ENCODE results near the gene FOXO1.

Gene FOXO1

DNA sequence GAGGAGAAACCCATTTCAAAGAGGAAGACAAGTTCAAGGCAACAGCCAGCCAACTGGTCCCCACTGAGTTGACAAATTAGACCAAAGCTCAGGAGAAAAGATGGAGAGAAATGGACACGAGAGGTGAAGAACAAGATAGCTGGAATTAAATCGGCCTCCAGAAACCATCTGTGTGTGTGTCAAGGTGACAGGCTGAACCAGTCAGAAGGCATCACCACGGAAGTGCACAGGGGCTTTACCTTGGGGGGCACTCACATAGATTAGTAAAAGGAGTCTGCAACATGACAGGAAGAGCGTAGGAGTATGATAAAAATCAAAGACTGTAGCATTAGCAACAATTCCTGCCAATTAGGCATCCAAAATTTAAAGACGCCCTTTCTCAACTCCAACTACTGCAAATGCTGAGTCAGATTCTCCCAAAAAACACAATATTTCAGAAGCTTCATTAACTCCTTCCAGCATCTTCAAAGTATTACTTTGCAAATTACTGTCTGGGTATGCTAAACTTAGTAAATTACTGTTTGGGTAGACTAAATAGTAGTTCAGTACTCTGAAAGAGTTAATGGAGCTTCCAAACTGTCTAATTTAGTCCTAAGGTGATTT is 66.2 kb downstream of the FOXO1 start:
- DNase-seq = no peak

DNA sequence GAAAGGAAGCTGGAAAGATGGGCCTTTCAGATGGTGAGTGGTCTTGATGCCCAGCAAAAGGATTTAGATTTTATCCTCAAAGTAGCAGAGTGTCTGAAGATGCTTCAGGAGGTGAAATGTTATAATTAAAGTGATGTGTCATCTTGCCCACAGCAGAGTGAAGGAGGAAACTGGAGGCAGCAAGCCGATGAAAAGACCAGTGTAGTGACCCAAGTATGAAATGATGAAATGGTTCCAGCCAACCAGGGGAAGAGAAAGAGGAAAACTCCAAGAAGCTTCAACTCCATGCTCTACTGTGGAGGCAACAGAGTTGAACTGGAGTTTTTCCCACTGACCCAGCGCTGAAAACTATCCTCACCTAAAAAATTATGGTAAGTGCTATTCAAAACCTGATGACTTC is 66.7 kb downstream of the FOXO1 start:
- DNase-seq = no peak

- DNase-seq = no peak
These were observed 67.3 kb downstream of the FOXO1 start for GRCh38 chr13:40599124-40599523.

DNA sequence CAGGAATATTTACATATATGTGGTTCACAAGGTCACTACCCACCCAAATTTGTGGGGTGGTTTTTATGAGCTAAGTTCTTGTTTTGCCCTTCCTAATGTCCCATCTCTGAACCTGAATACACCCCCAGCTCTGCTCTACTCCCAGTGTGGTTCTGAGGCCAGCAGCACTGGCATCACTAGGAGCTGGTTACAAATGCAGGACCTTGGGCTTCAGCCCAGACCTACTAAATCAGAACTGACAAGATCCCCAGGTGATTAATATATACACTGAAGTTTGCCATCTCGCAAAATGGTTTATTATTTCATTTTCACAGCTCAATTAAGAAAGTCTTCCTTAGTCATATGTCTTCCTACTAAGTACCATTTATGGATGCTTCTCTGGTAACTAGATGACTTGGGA is 67.9 kb downstream of the FOXO1 start:
- DNase-seq = no peak

DNA sequence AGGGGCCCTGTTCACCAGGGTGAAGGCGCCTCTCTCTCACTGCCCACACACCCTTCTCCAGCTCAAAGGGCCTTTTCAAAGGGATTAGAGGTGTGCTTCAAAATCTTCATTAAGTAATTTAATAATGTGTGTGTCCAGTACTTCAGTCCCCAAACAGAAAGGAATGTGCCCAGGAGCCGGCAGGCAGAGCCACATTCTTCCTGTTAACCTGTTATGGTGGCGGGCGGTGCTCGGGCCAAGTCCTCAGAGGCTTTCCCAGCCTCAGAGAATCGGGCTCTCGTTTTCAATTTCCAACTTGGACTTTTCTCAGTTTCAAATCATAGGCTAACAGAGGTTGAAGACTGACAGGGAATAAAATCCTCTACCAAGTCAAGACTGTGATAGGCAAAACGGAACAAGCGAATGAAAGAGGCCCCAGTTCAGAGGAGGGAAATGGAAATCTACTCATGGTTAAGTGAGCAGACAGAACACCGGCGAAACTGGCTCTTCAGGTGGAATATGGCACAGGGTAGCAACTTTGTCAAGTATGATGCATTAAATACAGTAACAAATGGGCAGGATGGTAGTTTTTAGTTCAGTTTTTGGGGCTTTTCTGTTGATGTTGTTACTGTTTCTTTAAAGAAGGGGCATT is 68.6 kb downstream of the FOXO1 start:
- DNase-seq = no peak

DNA sequence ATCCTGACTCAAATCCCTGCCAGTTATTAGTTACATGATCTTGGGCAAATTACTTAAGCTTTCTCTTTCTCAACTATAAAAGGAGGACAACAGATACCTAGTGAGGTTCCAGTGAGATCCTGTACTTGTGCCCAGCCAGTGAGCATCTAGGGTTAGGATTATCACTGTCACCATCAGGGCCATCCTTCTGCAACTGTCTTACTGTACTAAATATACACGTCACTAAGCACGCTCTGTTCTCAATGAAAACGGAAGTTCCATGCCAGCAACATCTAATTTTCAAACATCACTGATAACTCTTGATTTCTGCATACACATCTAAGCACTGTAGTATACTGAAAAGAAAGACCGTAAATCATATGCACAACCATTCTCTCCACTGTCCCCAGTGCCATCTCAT is 70.0 kb downstream of the FOXO1 start:
- DNase-seq = no peak

DNA sequence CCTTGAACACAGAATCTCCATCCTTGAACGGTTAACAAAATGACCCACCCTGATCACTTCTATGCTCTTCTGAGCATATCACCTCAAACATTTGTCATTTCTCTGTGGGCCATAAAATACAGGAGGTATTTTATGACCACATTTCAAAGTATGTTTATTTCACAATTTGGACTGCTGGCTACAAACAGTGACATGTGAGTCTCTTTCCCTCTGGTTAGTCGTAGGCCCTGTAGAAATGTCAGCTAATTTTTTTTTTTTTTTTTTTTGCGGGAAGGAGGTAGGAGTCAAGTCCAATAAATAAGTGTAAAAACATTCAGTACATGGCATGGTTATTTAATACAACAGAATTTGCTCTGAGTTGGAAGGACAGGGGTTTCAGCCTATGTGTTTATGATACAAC is 70.7 kb downstream of the FOXO1 start:
- no peak for DNase-seq

DNA sequence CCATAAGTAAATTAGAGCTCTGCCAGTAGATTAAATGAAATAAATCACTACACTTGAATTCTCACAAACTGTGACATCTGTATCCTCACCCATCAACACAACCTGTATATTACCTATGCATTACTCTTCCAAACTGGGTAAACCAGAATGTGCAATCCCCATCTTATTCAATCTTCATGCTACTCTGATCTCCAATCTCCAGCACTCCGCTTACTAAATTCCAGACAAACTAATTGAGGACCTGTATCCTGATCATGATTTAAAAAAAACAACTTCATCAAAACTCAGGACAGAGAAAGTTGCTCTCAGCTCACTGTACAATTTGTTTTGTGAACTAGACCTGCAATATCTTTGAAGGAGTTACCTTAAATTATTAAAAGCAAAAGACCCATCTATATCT is 74.4 kb downstream of the FOXO1 start:
- DNase-seq = no peak

DNA sequence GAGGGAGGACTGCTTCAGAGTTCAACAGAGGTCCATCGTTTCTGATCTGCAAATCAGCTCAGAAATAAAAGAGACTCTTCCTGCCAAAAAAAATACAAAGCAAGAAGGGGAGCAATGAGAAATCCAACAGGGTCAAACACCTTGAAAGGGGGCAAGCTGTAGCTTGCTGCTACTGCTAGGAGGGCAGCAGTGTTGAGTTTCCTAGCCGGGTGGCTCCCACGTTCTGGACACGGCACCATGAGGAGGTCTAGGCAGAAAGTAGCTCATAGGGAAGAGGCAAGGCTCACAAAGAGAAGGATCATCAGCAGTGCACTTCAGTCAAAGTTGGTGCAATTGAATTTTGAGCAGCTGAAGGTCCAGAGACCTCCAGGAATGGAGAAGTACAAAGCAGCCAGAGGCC is 75.3 kb downstream of the FOXO1 start:
- DNase-seq = no peak

- DNase-seq = no peak
These were observed 76.2 kb downstream of the FOXO1 start for GRCh38 chr13:40590112-40590862.

DNA sequence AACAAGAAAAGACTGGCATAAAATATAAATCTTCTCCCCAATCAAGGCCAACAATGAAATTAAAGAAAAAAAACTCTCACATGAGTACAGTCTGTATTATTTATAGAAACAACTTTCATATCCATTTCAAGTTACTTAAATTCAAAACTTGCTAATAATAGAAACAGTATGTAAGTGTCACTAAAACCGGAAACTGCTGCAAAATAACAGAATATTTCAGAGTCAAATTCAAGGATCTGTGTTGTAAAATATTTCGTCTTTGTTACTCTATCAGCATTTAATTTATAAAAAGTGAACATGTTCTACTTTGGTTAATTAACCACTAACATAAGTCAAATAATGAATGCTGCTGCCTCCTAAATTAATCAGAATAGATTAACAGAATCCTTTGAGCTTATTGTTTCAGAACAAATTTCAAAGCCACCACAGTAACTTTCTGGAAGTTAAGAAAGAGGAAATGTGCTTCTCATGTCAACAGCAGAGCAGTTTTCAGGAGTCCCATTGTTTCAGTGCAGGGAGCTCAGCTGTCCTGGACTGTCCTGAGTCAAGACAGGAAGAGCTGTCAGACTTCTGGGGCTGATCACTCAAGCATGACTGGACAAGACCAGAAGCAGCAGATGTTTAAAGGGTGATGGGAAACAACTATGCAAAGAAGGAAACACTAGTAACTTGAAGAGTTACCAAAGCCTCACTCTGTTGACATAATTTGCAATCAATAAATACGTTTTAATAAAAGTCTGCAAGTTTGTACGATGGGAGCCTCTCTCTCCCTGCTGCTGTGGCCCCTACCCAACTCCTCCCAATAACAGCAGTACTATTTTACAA is 76.9 kb downstream of the FOXO1 start:
- peak; percentile 48 for DNase-seq

DNA sequence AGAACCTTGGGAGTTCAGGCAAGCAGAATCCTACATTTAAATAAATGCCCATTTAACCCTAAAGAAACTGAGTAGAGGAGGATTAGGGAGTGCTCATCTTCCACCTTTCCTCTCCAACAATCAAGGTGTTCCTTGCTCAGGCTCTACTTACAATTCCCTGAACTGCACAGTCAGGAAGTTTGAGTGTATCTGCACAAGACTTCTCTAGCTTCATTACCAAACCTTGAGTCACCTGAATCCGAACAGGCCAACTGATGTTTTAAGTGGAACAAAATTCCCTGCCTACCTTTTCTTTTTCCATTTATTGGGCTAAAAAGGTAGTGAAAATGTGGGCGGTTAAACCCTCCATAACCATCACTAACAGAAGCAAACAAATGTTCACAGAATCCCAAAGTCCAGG is 78.3 kb downstream of the FOXO1 start:
- DNase-seq = no peak

DNA sequence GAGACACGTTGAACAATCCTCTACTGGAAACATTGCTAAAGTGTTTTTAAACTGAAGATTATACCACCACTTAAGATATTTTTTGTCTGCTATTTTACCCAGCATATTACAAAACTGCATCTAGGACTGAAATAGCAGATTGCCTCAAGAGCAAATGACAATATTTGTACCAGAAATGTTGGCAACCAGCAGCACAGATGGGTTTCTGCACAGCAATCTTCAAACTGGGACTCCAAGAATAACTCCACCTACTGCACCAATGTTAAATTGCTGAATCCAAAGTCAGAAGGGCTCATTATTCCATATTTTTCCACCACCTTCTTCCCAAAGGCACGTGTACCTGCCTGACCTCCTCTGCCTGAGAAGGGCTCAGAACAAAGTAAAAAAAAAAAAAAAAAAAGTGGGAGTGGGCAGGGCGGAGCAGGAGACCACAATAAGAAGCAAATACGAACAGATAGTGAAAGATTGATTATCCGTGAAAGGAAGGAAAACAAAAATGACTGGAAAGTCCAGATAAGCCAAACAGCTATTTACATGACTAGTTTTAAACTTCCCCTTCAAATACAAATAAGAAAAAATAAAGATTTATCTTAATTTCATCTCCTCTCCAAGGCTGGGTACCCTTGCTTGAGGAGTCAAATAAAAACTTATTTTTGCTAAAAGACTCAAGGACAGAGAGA is 79.4 kb downstream of the FOXO1 start:
- no peak for DNase-seq

- no peak for DNase-seq
These were observed 80.5 kb downstream of the FOXO1 start for GRCh38 chr13:40585911-40586471.

DNA sequence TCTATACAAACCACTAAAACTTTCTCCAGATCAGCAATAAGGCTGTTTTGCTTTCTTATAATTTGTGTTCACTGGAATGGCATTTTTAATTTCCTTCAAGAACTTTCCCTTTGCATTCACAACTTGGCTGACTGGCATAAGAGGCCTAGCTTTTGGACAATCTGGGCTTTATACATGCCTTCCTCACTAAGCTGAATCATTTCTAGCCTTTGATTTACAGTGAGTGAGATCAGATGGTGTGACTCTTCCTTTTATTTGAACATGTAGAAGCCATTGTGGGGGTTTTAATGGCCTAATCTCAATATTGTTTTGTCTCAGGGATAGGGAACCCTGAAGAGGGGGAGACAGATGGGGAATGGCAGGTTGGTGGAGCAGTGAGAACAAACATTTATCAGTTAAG is 82.7 kb downstream of the FOXO1 start:
- no peak for DNase-seq

DNA sequence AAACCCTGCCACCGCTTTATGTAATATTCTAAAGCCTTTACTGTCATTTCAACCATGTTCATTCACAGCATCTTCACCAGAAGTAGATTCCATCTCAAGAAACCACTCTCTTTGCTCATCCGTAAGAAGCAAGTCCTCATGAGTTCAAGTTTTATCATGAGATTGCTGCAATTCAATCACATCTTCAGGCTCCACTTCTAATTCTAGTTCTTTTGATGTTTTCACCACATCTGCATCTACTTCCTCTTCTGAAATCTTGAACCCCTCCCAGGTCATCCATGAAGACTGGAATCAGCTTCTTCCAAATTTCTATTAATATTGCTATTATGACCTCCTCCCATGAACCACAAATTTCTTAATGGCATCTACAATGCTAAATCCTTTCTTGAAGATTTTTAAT is 83.9 kb downstream of the FOXO1 start:
- DNase-seq = no peak

DNA sequence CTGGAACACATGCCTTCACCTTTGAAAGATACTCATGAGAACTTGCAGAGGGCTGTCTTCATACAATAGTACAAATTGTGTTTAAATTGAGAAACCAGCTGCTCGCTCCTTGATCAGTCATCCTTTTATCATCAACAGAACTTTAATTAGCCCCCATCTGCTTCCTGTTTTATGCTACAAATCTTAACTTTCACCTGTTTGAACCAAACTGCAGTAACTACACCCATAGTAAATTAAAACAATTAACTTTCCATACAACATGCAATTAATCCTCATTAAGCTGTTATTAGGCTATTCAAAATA is 85.2 kb downstream of the FOXO1 start:
- no peak for DNase-seq

- DNase-seq = no peak
These were observed 85.7 kb downstream of the FOXO1 start for GRCh38 chr13:40580566-40581276.

DNA sequence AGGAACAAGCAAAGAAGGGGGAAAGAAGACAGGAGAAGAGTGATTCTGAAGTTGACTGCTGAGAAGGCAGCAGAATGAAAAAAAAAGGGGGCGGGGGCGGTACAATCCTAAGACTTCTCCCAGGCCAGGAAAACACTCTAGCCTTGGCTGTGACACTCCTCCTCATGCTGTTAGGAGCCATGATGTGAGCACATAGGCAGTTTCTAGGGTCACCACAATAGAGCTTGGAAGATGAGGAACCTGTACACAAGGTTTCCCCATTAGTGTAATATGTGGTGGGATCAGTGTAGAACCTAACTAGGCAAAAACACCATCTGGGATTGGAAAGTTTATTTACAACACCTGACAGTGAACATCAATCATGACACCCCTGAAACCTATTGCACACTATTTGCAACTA is 86.9 kb downstream of the FOXO1 start:
- no peak for DNase-seq

- no peak for DNase-seq
These were observed 88.4 kb downstream of the FOXO1 start for GRCh38 chr13:40578055-40578454.

GRCh38 chr13:40576369-40576768 is 90.1 kb downstream of the FOXO1 start:
- DNase-seq = no peak

DNA sequence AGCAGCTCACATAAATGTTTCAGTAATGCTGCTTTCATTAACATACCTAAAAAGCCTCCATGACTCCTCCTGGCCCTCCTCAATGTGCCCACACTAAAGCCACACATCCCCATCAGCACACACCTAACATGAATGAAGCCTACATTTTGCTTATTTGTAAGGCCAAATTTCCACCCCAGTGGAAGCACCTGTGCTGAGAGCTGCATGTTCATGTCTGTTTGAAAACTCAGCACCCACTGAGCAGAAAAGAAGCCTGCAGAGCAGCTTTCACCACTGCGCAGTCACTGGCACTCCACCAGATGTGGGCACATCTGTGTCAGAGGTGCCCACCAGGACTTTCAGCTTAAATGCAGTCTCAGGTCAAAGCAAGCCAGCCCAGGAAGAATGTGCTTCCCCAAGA is 93.5 kb downstream of the FOXO1 start:
- no peak for DNase-seq
